Activated gamma-delta T cell treated with anti-CD3 and anti-CD28 coated beads, Interleukin-2, amount 50 U/mL, for 16 hours (primary cell): ENCODE measurements around the gene KLK7.
"Not testable (repeated sequence)": the region's sequence is repeated elsewhere in the genome, so short reads cannot be mapped to it uniquely, and the experiment has no call there.

Source experiments
- DNase-seq: peaks from one replicate; pipeline ENCODE4 v3.0.0-alpha.2; 2020; ENCODE audit warnings: low read depth

The KLK7 gene

DNA sequence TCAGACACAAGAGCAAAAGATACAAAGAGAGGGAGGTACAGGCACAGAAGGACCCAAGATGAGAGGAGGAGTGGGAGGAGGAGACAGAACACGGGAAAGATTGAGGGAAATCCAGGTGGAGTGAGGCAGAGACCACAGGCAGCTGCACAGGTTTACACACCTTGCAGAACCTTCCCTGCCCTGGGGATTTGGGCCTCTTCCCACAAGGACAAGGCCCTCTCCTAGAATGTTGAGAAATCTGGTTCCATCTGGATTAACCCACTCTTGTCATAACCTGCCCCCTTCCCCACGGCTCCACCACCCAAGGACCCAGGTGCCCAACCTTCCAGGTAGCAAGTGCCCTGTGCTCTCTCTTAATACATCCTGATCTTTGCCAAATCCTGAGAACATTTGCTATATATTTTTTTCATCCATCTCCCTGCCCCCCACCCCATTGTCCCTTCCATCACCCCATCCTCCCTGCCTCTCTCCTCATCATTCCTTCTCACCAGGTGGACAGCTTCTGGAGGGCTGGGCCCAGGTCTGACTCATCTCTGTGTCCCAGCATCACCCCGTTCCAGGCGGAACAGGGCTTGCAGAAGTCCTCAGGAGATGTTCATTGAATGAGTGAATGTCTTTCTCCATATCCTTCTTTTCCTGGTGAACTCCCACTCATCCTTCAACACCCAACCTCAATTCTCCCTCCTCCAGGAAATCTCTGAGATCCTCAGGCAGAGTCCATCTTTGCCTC is 26.5 kb upstream of the KLK7 start:
- DNase-seq: no peak

- no peak for DNase-seq
Observed at GRCh38 chr19:51009061-51009891, 25.6 kb upstream of the KLK7 start.

DNA sequence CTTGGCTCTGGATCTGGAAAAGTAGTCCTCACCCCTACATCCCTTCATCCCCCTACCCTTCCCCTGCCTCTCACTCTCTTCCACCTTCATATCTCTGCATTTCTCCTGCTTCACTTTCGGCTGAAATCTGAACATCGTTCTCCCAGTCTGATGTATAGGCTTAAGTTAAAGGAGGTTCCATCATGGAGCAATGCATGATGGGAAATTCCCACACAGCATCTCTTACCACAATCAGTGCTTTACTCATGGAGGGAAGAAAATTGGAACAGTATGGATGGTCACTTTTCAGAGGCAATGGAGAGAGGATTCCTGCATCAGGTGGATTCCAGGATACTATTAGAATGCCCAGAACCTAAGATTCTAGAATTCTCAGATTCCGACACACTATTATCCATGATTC is 23.8 kb upstream of the KLK7 start:
- no peak for DNase-seq

DNA sequence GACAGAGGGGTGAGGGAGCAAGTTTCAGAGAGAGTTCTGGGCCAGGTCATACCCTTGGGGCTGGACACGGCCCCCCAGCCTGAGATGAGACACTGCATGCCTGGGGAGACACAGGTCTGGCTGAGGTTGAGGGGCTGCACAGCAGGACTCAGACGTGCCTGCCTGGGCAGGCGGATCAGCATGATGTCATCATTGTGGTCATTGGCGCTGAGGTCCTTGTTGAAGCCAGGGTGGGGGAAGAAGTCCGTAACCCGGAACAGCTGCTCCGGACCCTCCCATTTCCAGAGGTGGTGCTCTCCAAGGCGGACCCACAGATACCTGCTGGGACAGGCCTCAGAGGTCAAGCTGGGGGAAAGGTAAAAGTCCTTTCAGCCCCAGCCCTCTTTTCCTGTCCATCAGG is 22.7 kb upstream of the KLK7 start:
- no peak for DNase-seq

- DNase-seq: no peak
Observed at GRCh38 chr19:51005248-51005647, 21.5 kb upstream of the KLK7 start.

- no peak for DNase-seq
Observed at GRCh38 chr19:51003316-51003715, 19.6 kb upstream of the KLK7 start.

- DNase-seq: no peak
Observed at GRCh38 chr19:51002542-51003311, 19.0 kb upstream of the KLK7 start.

- no peak for DNase-seq
Observed at GRCh38 chr19:51002089-51002532, 18.4 kb upstream of the KLK7 start.

- no peak for DNase-seq
Observed at GRCh38 chr19:51001515-51001914, 17.8 kb upstream of the KLK7 start, which contains the start of gene KLK8. KLK8 (minus strand) TSS chr19:51001604; CDS start chr19:51001167, 437 bp downstream.

DNA sequence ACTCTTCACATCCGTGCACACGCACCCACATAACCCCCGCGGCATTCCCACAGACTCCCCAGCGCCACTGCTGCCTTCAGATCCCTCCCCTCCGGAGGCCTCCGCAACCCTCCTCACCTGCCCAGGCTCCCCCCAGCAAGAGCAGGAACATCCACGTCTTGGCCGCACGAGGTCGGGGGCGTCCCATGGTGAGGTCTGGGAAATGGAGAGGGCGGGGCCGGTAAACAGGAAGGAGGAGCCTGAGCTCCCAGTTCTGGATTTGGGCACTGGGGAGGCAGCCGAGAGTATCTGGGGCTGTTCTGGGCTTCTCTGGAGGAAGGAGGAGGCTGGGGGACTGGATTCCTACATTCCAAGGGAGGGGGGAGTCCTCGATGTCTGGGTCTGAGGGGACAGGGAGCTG is 17.3 kb upstream of the KLK7 start:
- no peak for DNase-seq

DNA sequence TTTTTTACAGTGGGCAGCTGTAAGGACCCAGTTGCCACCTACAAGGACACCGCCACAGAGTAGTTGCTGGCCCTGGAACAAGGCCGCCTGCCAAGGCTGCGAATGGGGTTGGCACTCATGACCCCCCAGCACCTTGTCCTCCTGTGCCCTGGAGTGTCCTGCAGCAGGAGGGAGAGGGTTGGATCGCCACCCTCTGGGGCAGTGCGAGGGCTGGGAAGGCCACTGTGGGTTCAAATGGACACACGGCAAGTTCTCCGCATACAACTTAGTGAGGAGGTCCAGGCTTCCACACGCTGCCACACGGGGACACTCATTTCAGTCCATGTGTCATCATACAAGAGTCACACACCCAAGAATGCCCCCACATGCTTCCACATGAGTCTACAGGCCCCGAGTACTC is 16.7 kb upstream of the KLK7 start:
- no peak for DNase-seq

GRCh38 chr19:50998686-50999085 is 15.0 kb upstream of the KLK7 start:
- DNase-seq: no peak

GRCh38 chr19:50998061-50998460 is 14.3 kb upstream of the KLK7 start:
- DNase-seq: no peak

- DNase-seq: no peak
Observed at GRCh38 chr19:50994129-50994528, 10.4 kb upstream of the KLK7 start.

DNA sequence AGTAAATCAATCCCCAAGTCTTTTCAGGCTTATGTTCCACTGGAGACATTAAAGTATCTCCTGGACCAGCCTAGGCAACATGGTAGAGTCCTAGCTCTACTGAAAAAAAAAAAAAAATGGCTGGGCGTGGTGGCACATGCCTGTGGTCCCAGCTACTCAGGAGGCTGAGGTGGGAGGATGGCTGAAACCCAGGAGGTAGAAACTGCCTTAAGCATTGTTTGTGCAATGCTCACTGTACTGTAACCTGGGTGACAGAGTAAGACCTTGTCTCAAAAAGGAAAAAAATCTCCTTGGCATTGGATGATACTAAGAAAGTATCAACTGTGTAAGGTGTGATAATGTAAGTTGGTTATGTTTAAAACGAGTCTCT is 8.9 kb upstream of the KLK7 start:
- DNase-seq: no peak

GRCh38 chr19:50984416-50984815 is 699 bp upstream of the KLK7 start:
- DNase-seq: not testable (repeated sequence)

- no peak for DNase-seq
Observed at GRCh38 chr19:50982186-50982585, 1.5 kb downstream of the KLK7 start.

GRCh38 chr19:50981587-50982146 is 2.0 kb downstream of the KLK7 start:
- no peak for DNase-seq

- no peak for DNase-seq
Observed at GRCh38 chr19:50980208-50980607, 3.5 kb downstream of the KLK7 start.

DNA sequence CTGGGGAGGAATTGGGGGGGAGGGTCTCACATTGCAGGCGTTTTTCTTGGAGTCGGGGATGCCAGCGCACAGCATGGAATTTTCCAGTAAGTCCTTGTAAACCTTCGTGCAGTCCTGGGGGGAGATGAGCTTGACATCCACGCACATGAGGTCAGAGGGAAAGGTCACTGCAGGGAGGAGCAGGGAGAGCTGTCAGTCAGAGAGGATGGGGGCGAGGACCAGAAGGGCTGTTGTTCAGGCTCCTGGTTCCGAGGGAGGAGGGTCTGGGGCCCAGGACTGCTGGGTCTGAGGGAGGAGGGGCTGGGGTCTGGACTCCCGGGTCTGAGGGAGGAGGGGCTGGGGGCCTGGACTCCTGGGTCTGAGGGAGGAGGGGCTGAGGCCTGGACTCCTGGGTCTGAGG is 4.0 kb downstream of the KLK7 start:
- no peak for DNase-seq

DNA sequence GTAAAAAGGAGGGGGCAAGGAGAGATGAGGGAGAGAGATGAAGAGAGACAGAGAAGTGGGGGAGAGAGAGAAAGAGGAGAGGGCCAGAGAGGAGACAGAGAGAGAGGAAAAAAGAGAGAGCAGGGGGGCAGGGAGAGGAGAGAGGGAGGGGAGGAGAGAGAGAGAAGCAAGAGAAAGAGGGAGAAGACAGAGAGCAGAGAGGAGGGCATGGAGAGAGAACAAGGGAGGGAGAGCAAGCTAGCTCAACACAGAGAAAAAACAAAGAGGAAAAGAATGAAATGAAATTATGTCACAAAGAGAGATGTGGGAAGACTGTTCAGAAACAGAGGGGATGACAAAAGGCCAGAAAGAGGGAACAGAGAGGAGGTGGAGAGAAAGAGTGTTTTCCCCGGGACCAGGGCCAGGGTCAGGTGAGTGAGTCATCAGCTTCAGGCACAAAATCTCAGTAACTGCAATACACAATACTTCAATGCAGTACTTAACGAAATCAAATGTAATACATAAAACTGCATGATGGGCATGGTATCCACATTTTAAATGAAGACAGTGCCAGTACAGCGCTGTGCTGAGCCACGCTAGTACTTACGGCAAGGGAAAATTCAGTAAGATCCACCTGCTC is 4.8 kb downstream of the KLK7 start:
- no peak for DNase-seq

- DNase-seq: no peak
Observed at GRCh38 chr19:50977626-50978025, 6.1 kb downstream of the KLK7 start.
